ENCODE data around the gene HNRNPU.

Gene HNRNPU

GRCh38 chr1:244851546-244852231 lies 12.7 kb downstream of the HNRNPU start:
- no peak overlapping the region for H3K4me3 ChIP-seq (ENCODE audit: low read depth, low read length)
- no peaks in the 10 kb centered on the region for H3K36me3 ChIP-seq (ENCODE audit: control insufficient read depth, insufficient read depth, low read length)
- H3K4me1 ChIP-seq, result peaks cover 3% of the 10 kb centered on the region
- H2AFZ ChIP-seq, result no peak overlapping the region
- H3K79me2 ChIP-seq, result peaks cover 2% of the 10 kb centered on the region
- H3K9ac ChIP-seq, result no peak overlapping the region
- no peak overlapping the region for H3K27ac ChIP-seq
- H3K27me3 ChIP-seq (ENCODE audit: control insufficient read depth, insufficient read depth, low read length), result no peaks in the 10 kb centered on the region
- no peaks in the 10 kb centered on the region for H3K9me3 ChIP-seq (ENCODE audit: control insufficient read depth, low read length)
- TF ChIP-seq CTCF (IDR thresholded peaks at IDR 0.05), result no peak
- H3K4me2 ChIP-seq (ENCODE audit: low read length), result no peak overlapping the region

DNA sequence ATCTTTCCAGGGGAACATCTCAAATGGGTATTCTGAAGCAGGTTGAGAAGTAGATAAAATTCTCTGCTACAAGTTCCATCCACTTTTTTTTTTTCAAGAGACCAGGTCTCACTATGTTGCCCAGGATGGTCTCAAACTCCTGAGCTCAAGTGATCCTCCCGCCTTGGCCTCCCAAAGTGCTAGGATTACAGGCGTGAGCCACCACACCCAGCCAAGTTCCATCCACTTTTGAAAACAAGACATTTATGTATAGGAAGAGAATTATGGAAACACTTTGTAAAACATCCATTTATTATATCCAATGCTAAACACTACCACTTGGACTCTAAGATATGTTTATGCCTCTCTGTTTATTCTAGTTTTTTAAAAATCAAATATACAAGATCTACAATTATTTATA lies 13.4 kb downstream of the HNRNPU start:
- H3K4me3 ChIP-seq (ENCODE audit: low read depth, low read length), result no peak overlapping the region
- H3K9ac ChIP-seq, result no peak overlapping the region
- H3K27ac ChIP-seq, result no peak overlapping the region
- H3K79me2 ChIP-seq, result peaks cover 2% of the 10 kb centered on the region
- H3K36me3 ChIP-seq (ENCODE audit: control insufficient read depth, insufficient read depth, low read length), result no peaks in the 10 kb centered on the region
- no peak for TF ChIP-seq CTCF (IDR thresholded peaks at IDR 0.05)
- no peaks in the 10 kb centered on the region for H3K9me3 ChIP-seq (ENCODE audit: control insufficient read depth, low read length)
- no peaks in the 10 kb centered on the region for H3K27me3 ChIP-seq (ENCODE audit: control insufficient read depth, insufficient read depth, low read length)
- peaks cover 3% of the 10 kb centered on the region for H3K4me1 ChIP-seq
- no peak overlapping the region for H2AFZ ChIP-seq
- no peak overlapping the region for H3K4me2 ChIP-seq (ENCODE audit: low read length)

DNA sequence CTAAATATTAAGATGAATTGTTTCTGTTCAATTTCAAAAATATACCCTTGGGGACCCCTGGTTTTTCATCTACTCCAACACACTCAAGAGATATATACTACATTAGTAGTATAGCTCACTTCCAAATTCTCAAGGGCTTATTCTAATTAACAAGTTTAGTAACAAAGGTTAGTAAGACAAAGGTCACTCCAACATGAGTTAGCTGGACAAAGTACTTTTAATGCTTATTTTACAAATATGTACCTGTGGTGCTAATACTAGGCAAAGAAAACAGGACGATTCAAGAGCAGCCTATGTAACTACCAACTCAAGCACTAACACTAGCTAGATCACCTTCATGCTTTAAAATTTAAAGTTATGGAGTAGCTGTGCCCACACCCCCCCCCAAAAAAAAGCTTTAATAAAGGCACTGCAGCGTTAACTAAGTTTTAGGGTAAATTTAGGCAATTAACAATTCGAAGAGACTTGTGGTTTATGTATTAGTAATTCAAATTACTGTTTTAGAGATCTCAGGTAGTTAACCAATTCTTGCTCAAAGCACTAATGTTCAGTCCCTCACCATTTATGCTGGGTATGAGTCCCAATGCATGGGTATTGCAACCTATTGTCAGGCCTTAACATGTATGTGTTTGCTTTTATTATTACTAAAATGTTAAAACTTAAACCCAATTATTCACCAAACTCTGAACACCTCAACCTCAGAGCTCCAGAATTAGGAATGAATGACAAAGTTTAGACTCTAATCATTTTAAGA lies 14.1 kb downstream of the HNRNPU start:
- Histone ChIP-seq H3K27ac (no peak overlapping the region), H3K36me3 (ENCODE audit: control insufficient read depth, insufficient read depth, low read length) (no peaks in the 10 kb centered on the region)

DNA sequence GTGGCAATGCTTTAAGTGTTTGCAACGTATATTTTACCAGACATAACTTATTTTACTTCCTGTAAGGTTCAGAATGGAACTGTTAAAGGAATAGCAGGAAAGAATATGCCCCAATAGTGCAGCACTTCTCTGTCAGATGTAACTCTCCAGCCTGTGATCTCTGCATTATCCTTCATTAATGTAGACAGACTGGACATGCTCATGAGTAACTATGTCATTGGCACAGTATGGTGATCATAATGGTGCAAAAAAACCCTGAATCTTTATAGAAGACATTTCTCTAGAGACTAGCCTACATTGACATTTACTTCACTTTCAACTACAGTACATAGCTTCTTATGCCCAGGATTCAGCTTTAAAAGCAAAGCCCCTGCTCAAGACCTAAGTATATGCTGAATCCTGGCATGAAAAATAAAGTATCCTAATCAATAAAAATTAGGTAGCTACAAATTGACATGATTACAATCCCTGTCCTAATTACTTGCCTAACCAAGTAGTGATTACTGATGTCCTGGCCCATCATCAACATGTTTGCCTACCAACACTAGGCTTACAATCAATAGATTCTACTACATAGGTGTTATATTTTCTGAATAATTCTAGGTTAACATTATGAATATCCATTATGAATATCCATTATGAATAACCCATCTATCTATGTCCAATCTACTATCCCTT lies 15.0 kb downstream of the HNRNPU start:
- no peak overlapping the region for H3K27ac ChIP-seq

More for the DNA sequence above, 14.1 kb downstream of the HNRNPU start:
- Histone ChIP-seq H2AFZ (no peak overlapping the region), H3K4me3 (ENCODE audit: low read depth, low read length) (no peak overlapping the region), H3K4me1 (peaks cover 3% of the 10 kb centered on the region), H3K4me2 (ENCODE audit: low read length) (no peak overlapping the region), H3K27me3 (ENCODE audit: control insufficient read depth, insufficient read depth, low read length) (no peaks in the 10 kb centered on the region), H3K9ac (no peak overlapping the region), H3K9me3 (ENCODE audit: control insufficient read depth, low read length) (no peaks in the 10 kb centered on the region), H3K79me2 (no peaks in the 10 kb centered on the region)
- no peak for TF ChIP-seq CTCF (IDR thresholded peaks at IDR 0.05)

More for the DNA sequence above, 15.0 kb downstream of the HNRNPU start:
- no peak overlapping the region for H3K4me3 ChIP-seq (ENCODE audit: low read depth, low read length)
- no peak for TF ChIP-seq CTCF (IDR thresholded peaks at IDR 0.05)
- peaks cover 3% of the 10 kb centered on the region for H3K4me1 ChIP-seq
- H3K4me2 ChIP-seq (ENCODE audit: low read length), result no peak overlapping the region
- H3K9ac ChIP-seq, result no peak overlapping the region
- H2AFZ ChIP-seq, result no peak overlapping the region
- no peaks in the 10 kb centered on the region for H3K79me2 ChIP-seq
- no peaks in the 10 kb centered on the region for H3K27me3 ChIP-seq (ENCODE audit: control insufficient read depth, insufficient read depth, low read length)
- H3K36me3 ChIP-seq (ENCODE audit: control insufficient read depth, insufficient read depth, low read length), result no peaks in the 10 kb centered on the region
- H3K9me3 ChIP-seq (ENCODE audit: control insufficient read depth, low read length), result no peaks in the 10 kb centered on the region
